Measurements from ENCODE around the gene TREX2. TPM values are rescaled to one million over a fixed set of nuclear protein-coding genes. Genes with fewer than 3 reads are reported as not detected.

Gene TREX2
- total and polyA plus RNA-seq, 4 donors = 0.61 to 1.2 (median 0.64) TPM

DNA sequence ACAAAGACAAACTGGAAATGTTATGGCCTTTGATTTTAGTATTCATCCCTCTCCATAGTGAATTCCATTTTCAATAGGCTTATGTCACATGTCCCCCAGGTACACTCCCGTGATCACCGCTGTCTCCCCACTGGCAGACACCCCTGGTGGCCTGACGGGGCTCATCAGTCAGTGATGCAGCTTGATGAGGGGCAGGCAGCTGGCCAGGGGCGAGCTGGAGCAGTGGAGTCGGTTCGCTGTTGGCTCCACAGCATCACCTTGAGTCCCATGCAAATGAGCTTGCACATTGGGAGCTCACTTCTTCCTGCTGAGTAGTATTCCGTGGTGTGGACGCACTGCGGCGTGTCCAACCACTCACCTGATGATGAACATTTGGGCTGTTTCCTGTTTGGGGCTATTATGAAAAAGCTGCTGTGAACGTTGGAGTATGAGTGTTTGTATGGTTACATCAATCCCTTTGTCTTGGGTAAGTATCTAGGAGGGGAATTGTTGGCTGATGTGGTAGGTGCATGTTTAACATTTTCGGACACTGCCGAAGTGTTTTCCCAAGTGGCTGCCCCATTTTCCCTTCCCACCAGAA is 5.2 kb downstream of the TREX2 start:
- no peaks in the 10 kb centered on the region for H3K36me3 ChIP-seq (ENCODE audit: control insufficient read depth in 4 of 4, insufficient read depth in 4 of 4, low read length in 4 of 4)
- H3K4me1 ChIP-seq (ENCODE audit: control insufficient read depth in 5 of 5, insufficient read depth in 5 of 5, low read length in 5 of 5) = no peaks in the 10 kb centered on the region
- ATAC-seq (ENCODE audit: insufficient read depth, low FRiP score) (no peak), DNase-seq (no peak)
- H3K27me3 ChIP-seq (ENCODE audit: control insufficient read depth in 3 of 3, insufficient read depth in 3 of 3, low read length in 2 of 3) = peaks cover 0 to 5% (median 0%) of the 10 kb centered on the region in 3 donors
- H3K9ac ChIP-seq (ENCODE audit: insufficient read depth in 1 of 2, low read length in 2 of 2) = no peak overlapping the region
- H3K9me3 ChIP-seq (ENCODE audit: control insufficient read depth in 4 of 4, insufficient read depth in 3 of 4, low read length in 3 of 4) = peaks cover 0 to 13% (median 0%) of the 10 kb centered on the region in 4 donors
- TF ChIP-seq, protein P1, sequence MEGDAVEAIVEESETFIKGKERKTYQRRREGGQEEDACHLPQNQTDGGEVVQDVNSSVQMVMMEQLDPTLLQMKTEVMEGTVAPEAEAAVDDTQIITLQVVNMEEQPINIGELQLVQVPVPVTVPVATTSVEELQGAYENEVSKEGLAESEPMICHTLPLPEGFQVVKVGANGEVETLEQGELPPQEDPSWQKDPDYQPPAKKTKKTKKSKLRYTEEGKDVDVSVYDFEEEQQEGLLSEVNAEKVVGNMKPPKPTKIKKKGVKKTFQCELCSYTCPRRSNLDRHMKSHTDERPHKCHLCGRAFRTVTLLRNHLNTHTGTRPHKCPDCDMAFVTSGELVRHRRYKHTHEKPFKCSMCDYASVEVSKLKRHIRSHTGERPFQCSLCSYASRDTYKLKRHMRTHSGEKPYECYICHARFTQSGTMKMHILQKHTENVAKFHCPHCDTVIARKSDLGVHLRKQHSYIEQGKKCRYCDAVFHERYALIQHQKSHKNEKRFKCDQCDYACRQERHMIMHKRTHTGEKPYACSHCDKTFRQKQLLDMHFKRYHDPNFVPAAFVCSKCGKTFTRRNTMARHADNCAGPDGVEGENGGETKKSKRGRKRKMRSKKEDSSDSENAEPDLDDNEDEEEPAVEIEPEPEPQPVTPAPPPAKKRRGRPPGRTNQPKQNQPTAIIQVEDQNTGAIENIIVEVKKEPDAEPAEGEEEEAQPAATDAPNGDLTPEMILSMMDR (IDR thresholded peaks at IDR 0.05; ENCODE audit: control extremely low read depth, extremely low read depth) = no peak
- H3K4me3 ChIP-seq = no peak overlapping the region
- no peak overlapping the region for H3K27ac ChIP-seq (ENCODE audit: low read depth in 1 of 2, low read length in 1 of 2)
- WGBS, 2 donors = 68 to 73% methylated on average over 13 of the region's 13 CpGs

DNA sequence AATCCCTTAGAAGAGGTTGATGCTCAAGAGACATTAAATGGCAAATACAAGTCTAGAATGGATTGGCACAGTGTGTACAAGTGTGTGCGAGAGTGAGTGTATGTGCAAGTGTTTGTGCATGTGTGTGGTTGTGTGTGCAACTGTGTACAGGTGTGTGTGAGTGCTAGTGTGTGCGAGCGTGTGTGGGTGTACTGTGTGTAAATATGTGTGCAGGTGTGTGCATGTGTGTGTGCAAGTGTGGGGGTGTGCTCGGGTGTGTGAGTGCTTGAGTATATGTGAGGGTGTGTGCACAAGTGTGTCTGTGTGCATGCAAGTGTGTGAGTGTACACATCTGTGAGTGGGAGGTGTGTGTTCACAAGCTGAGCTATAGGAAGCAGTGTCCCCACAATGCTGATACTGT is 5.9 kb downstream of the TREX2 start:
- WGBS, 2 donors = 91 to 94% methylated on average over 4 of the region's 4 CpGs
- H3K4me1 ChIP-seq (ENCODE audit: control insufficient read depth in 5 of 5, insufficient read depth in 5 of 5, low read length in 5 of 5) = no peaks in the 10 kb centered on the region
- ATAC-seq (ENCODE audit: insufficient read depth, low FRiP score) (no peak), DNase-seq (no peak)
- TF ChIP-seq, protein P1 (IDR thresholded peaks at IDR 0.05; ENCODE audit: control extremely low read depth, extremely low read depth) = no peak
- H3K9ac ChIP-seq (ENCODE audit: insufficient read depth in 1 of 2, low read length in 2 of 2) = no peak overlapping the region
- peaks cover 0 to 5% (median 0%) of the 10 kb centered on the region in 3 donors for H3K27me3 ChIP-seq (ENCODE audit: control insufficient read depth in 3 of 3, insufficient read depth in 3 of 3, low read length in 2 of 3)
- no peaks in the 10 kb centered on the region for H3K36me3 ChIP-seq (ENCODE audit: control insufficient read depth in 4 of 4, insufficient read depth in 4 of 4, low read length in 4 of 4)
- H3K27ac ChIP-seq (ENCODE audit: low read depth in 1 of 2, low read length in 1 of 2) = no peak overlapping the region
- H3K4me3 ChIP-seq = no peak overlapping the region
- H3K9me3 ChIP-seq (ENCODE audit: control insufficient read depth in 4 of 4, insufficient read depth in 3 of 4, low read length in 3 of 4) = peaks cover 0 to 13% (median 0%) of the 10 kb centered on the region in 4 donors

DNA sequence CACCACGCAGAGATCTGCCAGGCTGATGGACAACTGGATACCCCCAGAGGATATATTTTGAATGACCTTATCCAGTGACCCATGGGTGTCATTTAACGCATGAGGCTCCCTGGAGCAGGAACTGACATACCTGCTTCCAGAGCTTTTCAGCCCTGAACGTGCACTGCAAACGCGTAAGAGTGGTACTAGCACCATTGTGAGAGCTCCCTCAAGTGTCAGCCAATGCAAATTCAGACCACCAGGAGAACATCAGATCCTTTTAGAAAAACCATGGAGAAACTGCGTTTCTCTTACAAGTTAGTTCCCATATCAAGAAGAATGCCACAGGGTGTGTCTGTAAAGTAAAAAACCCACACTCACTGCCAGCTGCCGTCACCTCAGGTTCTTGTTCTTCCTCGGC is 7.3 kb downstream of the TREX2 start:
- ATAC-seq (ENCODE audit: insufficient read depth, low FRiP score) (no peak), DNase-seq (peak in 2 of 3 donors; percentile 28 to 44)
- peaks cover 0 to 5% (median 2%) of the 10 kb centered on the region in 3 donors for H3K27me3 ChIP-seq (ENCODE audit: control insufficient read depth in 3 of 3, insufficient read depth in 3 of 3, low read length in 2 of 3)
- H3K9me3 ChIP-seq (ENCODE audit: control insufficient read depth in 4 of 4, insufficient read depth in 3 of 4, low read length in 3 of 4) = peaks cover 0 to 17% (median 0%) of the 10 kb centered on the region in 4 donors
- no peaks in the 10 kb centered on the region for H3K4me1 ChIP-seq (ENCODE audit: control insufficient read depth in 5 of 5, insufficient read depth in 5 of 5, low read length in 5 of 5)
- TF ChIP-seq, protein P1 (IDR thresholded peaks at IDR 0.05; ENCODE audit: control extremely low read depth, extremely low read depth) = no peak
- 28 to 51% methylated on average over 8 of the region's 8 CpGs for WGBS, 2 donors
- no peak overlapping the region for H3K4me3 ChIP-seq
- no peak overlapping the region for H3K9ac ChIP-seq (ENCODE audit: insufficient read depth in 1 of 2, low read length in 2 of 2)
- no peak overlapping the region for H3K27ac ChIP-seq (ENCODE audit: low read depth in 1 of 2, low read length in 1 of 2)
- H3K36me3 ChIP-seq (ENCODE audit: control insufficient read depth in 4 of 4, insufficient read depth in 4 of 4, low read length in 4 of 4) = no peaks in the 10 kb centered on the region

DNA sequence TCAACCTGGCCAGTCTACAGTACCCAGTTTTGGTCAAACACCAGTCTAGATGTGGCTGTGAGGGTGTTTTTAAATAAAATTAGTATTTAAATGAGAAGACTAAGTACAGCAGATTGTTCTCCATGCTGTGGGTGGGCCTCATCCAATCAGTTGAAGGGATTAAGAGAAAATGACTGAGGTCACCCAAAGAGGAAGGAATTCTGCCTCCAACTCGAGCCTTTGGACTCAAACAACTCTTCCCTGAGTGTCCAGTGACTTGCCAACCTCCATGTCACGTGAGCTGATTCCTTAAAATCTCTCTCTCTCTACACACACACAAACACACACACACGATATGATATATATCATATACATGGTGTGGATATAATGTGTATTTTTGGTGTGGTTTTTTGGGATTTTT is 10.0 kb downstream of the TREX2 start:
- TF ChIP-seq, protein P1 (IDR thresholded peaks at IDR 0.05; ENCODE audit: control extremely low read depth, extremely low read depth) = no peak
- DNase-seq = no peak
- Histone ChIP-seq H3K9me3 (ENCODE audit: control insufficient read depth in 4 of 4, insufficient read depth in 3 of 4, low read length in 3 of 4) (peaks cover 0 to 27% (median 1%) of the 10 kb centered on the region in 4 donors), H3K27ac (ENCODE audit: low read depth in 1 of 2, low read length in 1 of 2) (no peak overlapping the region), H3K36me3 (ENCODE audit: control insufficient read depth in 4 of 4, insufficient read depth in 4 of 4, low read length in 4 of 4) (no peaks in the 10 kb centered on the region), H3K4me1 (ENCODE audit: control insufficient read depth in 5 of 5, insufficient read depth in 5 of 5, low read length in 5 of 5) (no peaks in the 10 kb centered on the region), H3K27me3 (ENCODE audit: control insufficient read depth in 3 of 3, insufficient read depth in 3 of 3, low read length in 2 of 3) (peaks cover 0 to 8% (median 5%) of the 10 kb centered on the region in 3 donors), H3K4me3 (no peak overlapping the region), H3K9ac (ENCODE audit: insufficient read depth in 1 of 2, low read length in 2 of 2) (no peak overlapping the region)
- no peak for ATAC-seq (ENCODE audit: insufficient read depth, low FRiP score)
- WGBS, 2 donors = 63 to 80% methylated on average over 3 of the region's 3 CpGs

All from lung (tissue), 12 donors.